GM21367 (cell line): ENCODE data around the gene PARD3B.
"Not testable (repeated sequence)": the region's sequence is repeated elsewhere in the genome, so short reads cannot be mapped to it uniquely, and the experiment has no call there.

Source experiments
- ATAC-seq: cut with Tn5 transposase; IDR thresholded peaks from one replicate; pipeline ENCODE4 v1.9.1; 2021; ENCODE audit not compliant: unreplicated experiment

The PARD3B gene

GRCh38 chr2:204538182-204539018 is 6.9 kb upstream of the PARD3B start:
- no peak for ATAC-seq

- no peak for ATAC-seq
These were observed 6.3 kb upstream of the PARD3B start for GRCh38 chr2:204539019-204539385.

DNA sequence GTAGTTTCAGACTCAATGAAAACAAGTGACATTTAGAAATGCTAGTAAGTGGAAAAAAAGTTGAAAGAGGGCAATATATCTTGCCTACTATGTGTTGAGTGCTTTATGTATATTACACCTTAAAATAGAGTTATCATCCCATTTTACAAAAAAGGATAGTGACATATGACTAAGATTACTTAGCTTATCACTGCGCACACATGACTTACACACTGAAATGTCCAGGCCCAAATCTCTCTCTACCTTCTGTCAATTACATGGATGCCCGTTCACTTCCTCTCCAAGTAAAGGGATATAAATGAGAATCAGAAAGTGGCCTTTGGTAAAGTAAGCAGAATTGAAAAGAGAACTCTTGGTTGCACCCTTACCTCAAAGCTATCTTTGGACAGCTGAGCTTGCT is 3.6 kb upstream of the PARD3B start:
- ATAC-seq: no peak

- ATAC-seq: no peak
These were observed 2.2 kb upstream of the PARD3B start for GRCh38 chr2:204542982-204543608.

DNA sequence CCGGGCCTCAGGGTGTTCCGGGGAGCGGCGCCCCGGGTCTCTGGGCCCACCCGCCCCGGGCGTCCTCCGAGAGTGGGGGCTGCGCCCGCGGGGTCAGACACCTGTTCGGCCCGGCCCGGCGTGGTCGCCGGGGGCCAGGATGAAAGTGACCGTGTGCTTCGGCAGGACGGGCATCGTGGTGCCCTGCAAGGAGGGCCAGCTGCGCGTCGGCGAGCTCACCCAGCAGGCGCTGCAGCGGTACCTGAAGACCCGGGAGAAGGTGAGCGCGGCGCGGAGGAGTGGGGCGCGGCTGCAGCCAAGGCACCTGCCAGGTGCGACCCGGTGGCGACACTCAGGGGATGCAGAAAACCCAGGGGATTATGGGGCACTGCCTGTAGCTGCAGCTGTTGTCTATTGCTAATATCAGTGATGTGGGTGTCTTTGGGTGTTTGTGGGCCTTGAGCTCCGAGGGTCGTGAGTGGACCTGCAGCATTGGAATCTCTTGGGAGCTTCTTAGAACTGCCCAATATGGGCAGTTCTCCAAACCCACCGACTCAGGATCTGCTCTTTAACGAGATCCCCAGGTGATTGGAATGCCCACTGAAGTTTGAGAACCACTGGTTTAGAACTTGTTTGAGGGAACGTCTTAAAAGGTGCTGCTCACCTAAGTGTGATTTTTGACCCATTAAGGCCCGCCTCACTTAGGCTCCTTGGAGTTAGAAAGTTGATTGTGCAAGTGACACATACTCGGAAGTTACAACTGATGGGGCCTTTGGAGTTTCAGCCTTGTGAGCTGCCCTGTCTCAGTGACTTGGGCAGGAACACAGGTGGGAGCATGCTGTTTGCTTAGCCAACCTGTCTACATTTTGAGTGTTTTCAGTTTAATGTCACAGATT is 823 bp downstream of the PARD3B start:
- peak; percentile 17 for ATAC-seq

DNA sequence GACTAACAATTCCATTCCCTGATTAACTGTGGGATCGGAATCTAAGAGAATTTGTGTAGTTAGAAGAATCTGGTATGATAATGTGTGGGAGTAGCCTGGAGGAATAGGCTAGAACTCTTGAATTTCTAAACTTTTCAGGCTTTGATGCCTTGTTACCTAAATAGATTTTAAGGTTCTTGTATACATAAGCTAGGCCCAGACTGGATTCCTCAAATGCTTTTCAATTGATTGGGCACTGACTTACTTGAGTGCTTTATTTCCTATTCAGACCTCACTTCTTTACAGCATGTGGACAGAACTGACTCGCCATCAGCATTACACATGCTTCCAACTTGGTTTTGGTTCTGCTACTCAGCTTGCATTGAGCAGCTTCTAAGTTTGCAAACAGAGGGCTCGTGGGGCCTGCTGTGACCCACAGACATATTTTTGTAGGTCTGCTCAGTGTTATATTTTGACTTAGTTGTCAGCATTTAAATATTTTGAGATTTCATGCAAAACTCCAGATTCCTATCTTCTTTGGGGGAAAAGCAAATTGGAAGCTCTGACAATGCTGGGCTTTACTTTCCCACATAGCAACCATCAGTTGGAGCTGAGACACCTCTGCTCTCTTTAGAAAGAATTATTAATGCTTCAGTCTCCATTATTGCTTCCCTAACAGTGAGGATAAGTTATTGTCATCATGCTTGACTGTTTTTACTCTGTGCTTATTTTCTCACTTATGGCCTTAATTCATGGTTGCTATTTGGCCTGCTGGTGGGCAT is 5.7 kb downstream of the PARD3B start:
- ATAC-seq: no peak

- no peak for ATAC-seq
These were observed 6.2 kb downstream of the PARD3B start for GRCh38 chr2:204551512-204551863.

- ATAC-seq: no peak
These were observed 12.3 kb downstream of the PARD3B start for GRCh38 chr2:204557604-204558003.

GRCh38 chr2:204559358-204559757 is 14.1 kb downstream of the PARD3B start:
- ATAC-seq: not testable (repeated sequence)

DNA sequence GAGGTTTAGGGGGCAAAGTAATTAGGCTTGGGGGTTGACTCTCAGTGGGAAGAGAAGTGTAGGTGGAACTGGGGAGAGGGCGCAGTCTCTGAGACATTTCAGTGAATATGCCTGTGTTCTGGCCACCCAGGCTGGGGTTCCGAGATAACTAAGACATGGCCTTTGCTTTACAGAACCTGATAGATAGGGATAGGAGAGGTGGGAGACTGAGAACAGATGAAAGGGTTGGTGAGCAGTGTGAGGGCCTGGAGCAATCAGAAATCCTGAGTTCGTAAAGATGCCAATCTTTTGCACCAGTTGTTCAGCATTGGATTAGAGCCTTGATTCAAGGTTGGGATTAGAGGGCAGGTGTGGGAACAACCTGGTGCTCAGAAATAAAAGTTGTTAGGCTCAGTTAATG is 15.6 kb downstream of the PARD3B start:
- no peak for ATAC-seq

DNA sequence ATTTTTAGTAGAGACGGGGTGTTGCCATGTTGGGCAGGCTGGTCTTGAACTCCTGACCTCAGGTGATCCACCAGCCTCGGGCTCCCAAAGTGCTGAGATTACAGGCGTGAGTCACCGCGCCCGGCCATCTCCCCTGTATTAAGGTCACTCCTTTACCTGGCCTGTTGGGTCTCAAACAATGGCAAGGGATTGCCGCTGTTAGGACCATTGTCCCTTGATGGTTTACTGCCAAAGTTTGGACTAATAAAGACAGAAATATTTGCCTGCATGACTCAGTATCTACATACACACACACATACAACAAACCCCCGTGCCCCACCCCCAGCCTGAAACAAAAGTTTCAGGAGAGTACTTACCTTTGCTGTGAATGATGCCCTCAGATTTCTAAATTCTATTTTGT is 16.5 kb downstream of the PARD3B start:
- ATAC-seq: no peak

- ATAC-seq: no peak
These were observed 21.2 kb downstream of the PARD3B start for GRCh38 chr2:204566439-204566838.

- no peak for ATAC-seq
These were observed 25.1 kb downstream of the PARD3B start for GRCh38 chr2:204570421-204570820.

DNA sequence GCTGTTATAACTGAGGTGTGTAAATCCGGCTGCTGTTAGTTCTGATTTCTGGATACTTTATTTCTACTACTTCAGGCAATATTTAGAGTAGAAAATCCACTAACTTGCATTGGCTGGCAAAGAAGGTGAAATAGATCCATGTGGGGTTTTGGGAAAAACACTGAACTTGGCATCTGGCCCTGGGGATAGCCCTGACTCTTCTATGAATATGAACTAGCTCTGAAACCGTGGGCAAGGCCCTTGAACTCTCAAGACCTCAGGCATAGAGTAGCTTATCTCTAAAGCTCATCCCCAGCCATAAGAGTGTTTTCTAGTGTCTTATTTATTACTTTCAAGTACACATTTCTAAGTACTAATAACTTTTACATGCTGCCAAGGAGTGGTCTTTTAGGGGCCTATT is 25.8 kb downstream of the PARD3B start:
- ATAC-seq: no peak

- no peak for ATAC-seq
These were observed 26.6 kb downstream of the PARD3B start for GRCh38 chr2:204571911-204572310.

GRCh38 chr2:204573221-204573620 is 27.9 kb downstream of the PARD3B start:
- no peak for ATAC-seq

DNA sequence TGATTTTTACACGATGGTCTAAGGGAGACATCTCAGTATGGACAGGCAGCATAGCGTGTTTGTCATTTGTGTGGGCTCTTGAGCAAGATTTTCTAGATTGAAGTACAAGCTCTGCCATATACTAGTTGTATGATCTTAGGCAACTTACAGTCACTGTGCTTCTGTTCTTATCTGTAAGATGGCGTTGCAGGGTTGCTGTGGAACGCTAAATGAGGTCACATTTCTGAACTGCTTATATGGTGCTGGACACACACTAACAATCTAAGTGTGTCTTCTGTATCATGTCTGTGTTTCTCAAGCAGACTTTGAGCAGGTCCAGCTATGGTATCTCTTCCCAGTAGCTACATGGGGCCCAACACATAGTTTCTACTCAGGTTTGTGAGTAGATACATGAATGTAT is 29.2 kb downstream of the PARD3B start:
- ATAC-seq: no peak

DNA sequence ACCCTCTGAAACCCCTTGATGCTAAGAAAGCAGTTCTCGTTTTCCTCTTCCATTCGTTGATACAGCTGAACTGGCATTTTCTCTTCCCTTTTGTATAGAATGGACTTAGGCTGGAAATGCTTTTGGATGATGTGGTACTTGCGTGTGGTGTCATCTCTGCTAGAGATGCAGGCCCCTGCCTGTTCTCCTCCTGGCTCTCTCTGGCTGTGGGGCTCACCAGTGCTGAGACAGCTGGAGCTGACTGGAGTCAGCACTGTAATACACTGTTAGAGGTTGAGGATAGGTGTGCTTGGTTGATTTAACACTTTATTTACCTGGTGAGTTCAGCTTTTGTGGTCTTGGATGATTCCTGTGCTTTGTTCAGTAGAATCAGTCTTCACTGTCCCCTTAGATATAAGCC is 30.2 kb downstream of the PARD3B start:
- ATAC-seq: no peak

GRCh38 chr2:204576362-204576979 is 31.2 kb downstream of the PARD3B start:
- ATAC-seq: no peak

DNA sequence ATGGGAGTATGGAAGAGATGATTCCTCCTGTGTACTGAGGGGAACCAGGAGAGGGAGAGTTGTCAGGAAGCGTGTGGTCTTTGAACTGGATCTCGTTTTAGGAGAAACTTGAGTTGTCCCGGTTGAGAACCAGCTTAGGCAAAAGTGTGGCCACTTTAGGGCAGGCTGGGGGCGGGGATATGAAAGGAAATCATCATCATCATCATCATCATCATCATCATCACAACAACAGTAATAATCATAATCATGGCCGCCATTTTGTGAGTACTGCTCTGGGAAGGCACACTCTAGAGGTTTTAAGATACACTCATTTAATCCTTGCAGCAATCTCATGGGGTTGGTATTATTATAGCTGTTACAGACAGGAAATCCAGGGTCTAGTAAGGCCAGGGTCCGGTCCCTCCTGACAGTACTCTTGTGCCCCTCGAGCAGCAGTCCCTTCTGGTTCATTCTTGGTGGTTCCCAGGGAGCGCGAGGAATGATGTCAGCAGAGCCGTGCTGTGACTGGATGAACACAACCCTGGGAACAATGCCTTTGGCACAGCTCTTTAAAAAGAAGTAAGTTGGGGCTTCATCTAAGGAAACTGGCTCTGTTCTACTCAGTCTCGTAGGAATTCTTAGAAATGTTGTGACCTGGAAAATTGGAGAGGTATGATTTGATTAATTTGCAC is 33.8 kb downstream of the PARD3B start:
- ATAC-seq: no peak
